OCI-LY3 (cell line): ENCODE results near the gene SLC25A21.

Experiments
- H2AFZ ChIP-seq: fragments of 200-600, 300-600 bp; shearing (Covaris generic); 2 replicates; pipeline ENCODE4 v1.6.0; 2014; ENCODE audit warnings: antibody characterized with exemption, low read depth, low read length
- H3K27ac ChIP-seq: fragments of 200-600, 300-600 bp; sonication (generic); 2 replicates; pipeline ENCODE4 v1.5.1; 2014; ENCODE audit warnings: mild to moderate bottlenecking, low read length, moderate library complexity, mixed read lengths
- H3K27me3 ChIP-seq: fragments of 200-600, 300-600 bp; sonication (generic); 2 replicates; pipeline ENCODE4 v1.6.1; 2014; ENCODE audit warnings: low read depth, low read length, mixed read lengths
- H3K36me3 ChIP-seq: fragments of 200-600, 300-600 bp; sonication (generic); replicated peaks from 2 replicates; pipeline ENCODE3; 2014; ENCODE audit warnings: low read depth, low read length, mixed read lengths
- H3K4me1 ChIP-seq: fragments of 300-600, 200-600 bp; sonication (generic); 2 replicates; pipeline ENCODE4 v1.6.1; 2014; ENCODE audit warnings: low read length, mixed read lengths
- H3K4me2 ChIP-seq: fragments of 200-600, 300-600 bp; sonication (generic); 2 replicates; pipeline ENCODE4 v1.6.1; 2014; ENCODE audit warnings: low read length, mixed read lengths
- H3K4me3 ChIP-seq: fragments of 300-600, 200-600 bp; sonication (generic); 2 replicates; pipeline ENCODE4 v1.5.1; 2014; ENCODE audit warnings: antibody characterized with exemption, mild to moderate bottlenecking, low read length, moderate library complexity
- H3K79me2 ChIP-seq: fragments of 300-600, 200-600 bp; shearing (Covaris generic); 2 replicates; pipeline ENCODE4 v1.6.1; 2014; ENCODE audit warnings: mild to moderate bottlenecking, low read length, mixed read lengths
- H3K9ac ChIP-seq: fragments of 300-600, 200-600 bp; shearing (Covaris generic); 2 replicates; pipeline ENCODE4 v1.6.0; 2014; ENCODE audit warnings: mild to moderate bottlenecking, low read length, moderate library complexity
- H3K9me3 ChIP-seq: fragments of 200-600, 300-600 bp; shearing (Covaris generic); 2 replicates; pipeline ENCODE4 v1.6.1; 2014; ENCODE audit warnings: low read length, mixed read lengths; ENCODE audit not compliant: insufficient read depth
- H4K20me1 ChIP-seq: fragments of 200-600, 300-600 bp; sonication (generic); 2 replicates; pipeline ENCODE4 v1.6.1; 2016; ENCODE audit warnings: low read length, mixed read lengths; ENCODE audit not compliant: insufficient read depth
- EZH2phosphoT487 ChIP-seq: fragments of 200-600 bp; shearing (Covaris generic); IDR thresholded peaks from 2 replicates; pipeline ENCODE4 v1.6.1; 2018; ENCODE audit warnings: antibody characterized with exemption, mixed run types, low read depth
- TF ChIP-seq, protein P1 (sequence below): fragments of 200-600, 300-600 bp; sonication (generic); IDR thresholded peaks from 2 replicates; pipeline ENCODE4 v1.5.1; 2014; ENCODE audit warnings: antibody characterized with exemption, low read length, low read depth

Gene SLC25A21

DNA sequence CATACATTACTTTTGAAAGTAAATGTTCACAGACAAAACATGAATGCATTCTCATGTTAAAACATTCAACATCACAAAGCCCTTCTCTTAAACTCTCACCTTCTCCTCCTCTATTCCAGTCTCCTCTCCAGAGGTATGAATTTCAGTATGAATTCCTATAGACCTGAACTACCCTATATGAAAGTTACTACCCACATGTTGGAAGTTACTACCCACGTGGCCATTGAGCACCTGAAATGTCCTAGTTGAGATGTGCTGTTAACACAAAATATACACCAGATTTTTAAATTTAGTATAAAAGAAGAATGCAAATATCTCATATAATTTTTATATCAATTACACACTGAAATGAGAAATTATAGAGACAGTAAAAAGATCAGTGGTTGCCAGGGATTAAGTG, 450.5 kb downstream of the SLC25A21 start:
- no peaks in the 10 kb centered on the region for H3K9me3 ChIP-seq
- H3K4me2 ChIP-seq = no peak overlapping the region
- no peak overlapping the region for H2AFZ ChIP-seq
- H4K20me1 ChIP-seq = no peaks in the 10 kb centered on the region
- no peaks in the 10 kb centered on the region for H3K4me1 ChIP-seq
- no peak overlapping the region for H3K4me3 ChIP-seq
- H3K79me2 ChIP-seq = no peaks in the 10 kb centered on the region
- no peak overlapping the region for H3K27ac ChIP-seq
- H3K27me3 ChIP-seq = no peaks in the 10 kb centered on the region
- TF ChIP-seq EZH2phosphoT487 = no peak
- TF ChIP-seq, protein P1, sequence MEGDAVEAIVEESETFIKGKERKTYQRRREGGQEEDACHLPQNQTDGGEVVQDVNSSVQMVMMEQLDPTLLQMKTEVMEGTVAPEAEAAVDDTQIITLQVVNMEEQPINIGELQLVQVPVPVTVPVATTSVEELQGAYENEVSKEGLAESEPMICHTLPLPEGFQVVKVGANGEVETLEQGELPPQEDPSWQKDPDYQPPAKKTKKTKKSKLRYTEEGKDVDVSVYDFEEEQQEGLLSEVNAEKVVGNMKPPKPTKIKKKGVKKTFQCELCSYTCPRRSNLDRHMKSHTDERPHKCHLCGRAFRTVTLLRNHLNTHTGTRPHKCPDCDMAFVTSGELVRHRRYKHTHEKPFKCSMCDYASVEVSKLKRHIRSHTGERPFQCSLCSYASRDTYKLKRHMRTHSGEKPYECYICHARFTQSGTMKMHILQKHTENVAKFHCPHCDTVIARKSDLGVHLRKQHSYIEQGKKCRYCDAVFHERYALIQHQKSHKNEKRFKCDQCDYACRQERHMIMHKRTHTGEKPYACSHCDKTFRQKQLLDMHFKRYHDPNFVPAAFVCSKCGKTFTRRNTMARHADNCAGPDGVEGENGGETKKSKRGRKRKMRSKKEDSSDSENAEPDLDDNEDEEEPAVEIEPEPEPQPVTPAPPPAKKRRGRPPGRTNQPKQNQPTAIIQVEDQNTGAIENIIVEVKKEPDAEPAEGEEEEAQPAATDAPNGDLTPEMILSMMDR = no peak
- H3K9ac ChIP-seq = no peak overlapping the region
- no peaks in the 10 kb centered on the region for H3K36me3 ChIP-seq

DNA sequence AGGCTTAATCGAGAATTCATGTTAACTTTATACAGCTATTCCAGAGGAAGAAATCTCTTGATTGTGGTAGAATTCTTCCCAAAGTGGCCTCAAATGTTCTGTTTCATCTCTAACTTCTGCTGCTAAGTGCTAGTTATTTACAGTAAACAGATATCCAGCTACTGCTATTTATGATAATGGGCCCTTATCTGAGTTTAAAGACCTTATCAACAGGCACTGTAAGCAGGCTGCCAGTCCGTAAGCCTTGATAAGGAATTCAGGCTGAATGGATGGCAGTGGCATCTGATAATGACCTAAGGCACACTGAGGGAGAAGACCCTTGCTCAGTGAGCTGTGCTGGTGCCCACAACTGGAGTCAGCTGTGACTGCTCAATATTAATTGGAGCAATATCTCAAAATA, 451.7 kb downstream of the SLC25A21 start:
- no peak overlapping the region for H3K27ac ChIP-seq

DNA sequence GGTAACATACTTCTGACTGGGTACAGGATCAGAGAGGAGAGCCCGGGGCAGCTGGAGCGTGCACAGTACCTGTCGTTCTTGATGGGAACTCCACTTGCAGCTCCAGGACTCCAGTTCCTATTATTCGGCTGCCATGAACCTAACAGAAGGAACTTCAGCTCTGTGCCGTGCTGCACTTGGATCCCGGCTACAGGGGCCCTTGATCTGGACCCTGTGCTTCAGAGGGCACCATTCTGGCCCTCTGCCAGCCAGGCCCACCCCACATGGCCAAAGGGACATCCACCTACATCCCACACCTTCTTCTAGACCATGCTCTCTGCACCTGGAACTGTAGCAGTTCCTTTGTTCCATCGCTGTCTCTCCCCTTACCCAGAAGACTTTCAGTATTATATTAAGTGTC, 452.6 kb downstream of the SLC25A21 start:
- Histone ChIP-seq H3K4me3 (no peak overlapping the region), H3K4me1 (no peaks in the 10 kb centered on the region), H3K4me2 (no peak overlapping the region), H3K27ac (no peak overlapping the region), H3K79me2 (no peaks in the 10 kb centered on the region), H3K27me3 (no peaks in the 10 kb centered on the region), H2AFZ (no peak overlapping the region), H3K36me3 (no peaks in the 10 kb centered on the region), H4K20me1 (no peaks in the 10 kb centered on the region), H3K9me3 (no peaks in the 10 kb centered on the region), H3K9ac (no peak overlapping the region)
- no peak for TF ChIP-seq EZH2phosphoT487
- TF ChIP-seq, protein P1 = no peak

More for the DNA sequence above, 451.7 kb downstream of the SLC25A21 start:
- TF ChIP-seq EZH2phosphoT487 = no peak
- TF ChIP-seq, protein P1 = no peak
- Histone ChIP-seq H3K4me1 (no peaks in the 10 kb centered on the region), H4K20me1 (no peaks in the 10 kb centered on the region), H3K79me2 (no peaks in the 10 kb centered on the region), H3K9me3 (no peaks in the 10 kb centered on the region), H3K4me2 (no peak overlapping the region), H3K4me3 (no peak overlapping the region), H2AFZ (no peak overlapping the region), H3K9ac (no peak overlapping the region), H3K36me3 (no peaks in the 10 kb centered on the region), H3K27me3 (no peaks in the 10 kb centered on the region)

DNA sequence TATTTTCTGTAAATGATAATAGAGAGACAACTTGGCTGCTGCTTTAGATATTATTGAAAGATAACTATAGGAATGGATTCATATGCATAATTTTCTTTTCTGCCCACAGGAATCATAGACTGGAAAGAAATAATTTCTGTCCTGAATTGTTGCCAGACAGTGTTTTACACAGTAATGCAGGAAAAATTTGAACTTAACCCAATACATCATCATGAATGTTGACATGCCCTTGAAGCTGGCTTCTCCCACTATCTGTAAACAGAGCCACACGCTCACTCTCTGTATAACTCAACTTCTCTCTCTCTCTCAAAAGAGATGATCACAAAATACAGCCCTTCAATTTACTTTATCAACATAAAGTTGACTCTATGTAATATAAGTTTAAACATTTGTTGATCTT, 454.2 kb downstream of the SLC25A21 start:
- Histone ChIP-seq H3K36me3 (no peaks in the 10 kb centered on the region), H2AFZ (no peak overlapping the region), H3K9me3 (no peaks in the 10 kb centered on the region), H3K9ac (no peak overlapping the region), H3K4me1 (no peaks in the 10 kb centered on the region), H3K4me2 (no peak overlapping the region), H4K20me1 (no peaks in the 10 kb centered on the region), H3K4me3 (no peak overlapping the region), H3K79me2 (no peaks in the 10 kb centered on the region), H3K27me3 (no peaks in the 10 kb centered on the region), H3K27ac (no peak overlapping the region)
- TF ChIP-seq, protein P1 = no peak
- TF ChIP-seq EZH2phosphoT487 = no peak
